Amniotic stem cell (primary cell): ENCODE results near the gene RALGAPA2.
A peak's percentile ranks its signal among the peaks of the same experiment; 100 is the strongest.

ENCODE experiments used
- DNase-seq: peaks from one replicate; lab custom pipeline; 2025; lab: John Stamatoyannopoulos, UW

RALGAPA2 gene

GRCh38 chr20:20630551-20630950 lies 81.9 kb downstream of the RALGAPA2 start:
- no peak for DNase-seq

- no peak for DNase-seq
Measured at GRCh38 chr20:20629556-20630188, 82.8 kb downstream of the RALGAPA2 start.

GRCh38 chr20:20628314-20628713 lies 84.1 kb downstream of the RALGAPA2 start:
- DNase-seq: no peak

GRCh38 chr20:20627471-20627870 lies 85.0 kb downstream of the RALGAPA2 start:
- DNase-seq: no peak

GRCh38 chr20:20624914-20625313 lies 87.5 kb downstream of the RALGAPA2 start:
- no peak for DNase-seq

GRCh38 chr20:20621195-20621594 lies 91.2 kb downstream of the RALGAPA2 start:
- no peak for DNase-seq

GRCh38 chr20:20614391-20614790 lies 98.1 kb downstream of the RALGAPA2 start:
- DNase-seq: no peak

GRCh38 chr20:20612251-20612650 lies 100.2 kb downstream of the RALGAPA2 start:
- no peak for DNase-seq

- DNase-seq: no peak
Measured at GRCh38 chr20:20611167-20611566, 101.3 kb downstream of the RALGAPA2 start.

- no peak for DNase-seq
Measured at GRCh38 chr20:20609522-20609921, 102.9 kb downstream of the RALGAPA2 start.

GRCh38 chr20:20608641-20609040 lies 103.8 kb downstream of the RALGAPA2 start:
- DNase-seq: no peak

GRCh38 chr20:20608041-20608440 lies 104.4 kb downstream of the RALGAPA2 start:
- DNase-seq: no peak

GRCh38 chr20:20606881-20607280 lies 105.6 kb downstream of the RALGAPA2 start:
- DNase-seq: no peak

GRCh38 chr20:20606050-20606449 lies 106.4 kb downstream of the RALGAPA2 start:
- DNase-seq: no peak

GRCh38 chr20:20604907-20605306 lies 107.5 kb downstream of the RALGAPA2 start:
- no peak for DNase-seq

- DNase-seq: no peak
Measured at GRCh38 chr20:20604357-20604756, 108.1 kb downstream of the RALGAPA2 start.

- DNase-seq: no peak
Measured at GRCh38 chr20:20603339-20603990, 109.0 kb downstream of the RALGAPA2 start.

- no peak for DNase-seq
Measured at GRCh38 chr20:20597966-20598365, 114.5 kb downstream of the RALGAPA2 start.

- DNase-seq: peak; percentile 6
Measured at GRCh38 chr20:20594171-20594530, 118.3 kb downstream of the RALGAPA2 start.

GRCh38 chr20:20593447-20594170 lies 118.8 kb downstream of the RALGAPA2 start:
- DNase-seq: peak; percentile 16

GRCh38 chr20:20585146-20585545 lies 127.3 kb downstream of the RALGAPA2 start:
- DNase-seq: no peak

- DNase-seq: no peak
Measured at GRCh38 chr20:20582734-20583133, 129.7 kb downstream of the RALGAPA2 start.

- DNase-seq: no peak
Measured at GRCh38 chr20:20580139-20580538, 132.3 kb downstream of the RALGAPA2 start.
